B cell (primary cell): ENCODE measurements around the gene MDGA2. TPM values are rescaled to one million over a fixed set of nuclear protein-coding genes. Genes with fewer than 3 reads are reported as not detected.

Experiments
- ATAC-seq: fragments of 200-7000 bp; cut with Tn5 transposase; one replicate; pipeline ENCODE4 v1.10.0; 2021; ENCODE audit warnings: low read depth, mild to moderate bottlenecking, moderate number of reproducible peaks, moderate library complexity
- CTCF ChIA-PET: fragments of 350-600 bp; sonication (Branson Sonifier 250); formaldehyde crosslinking; loops from one replicate; lab custom pipeline; 2021; ENCODE audit warnings: antibody characterized with exemption, inconsistent platforms; lab: Charles Lee
- POLR2A ChIA-PET: fragments of 350-600 bp; sonication (Branson Sonifier 250); formaldehyde crosslinking; loops from one replicate; lab custom pipeline; 2021; ENCODE audit warnings: antibody characterized with exemption; lab: Charles Lee
- DNase-seq: peaks from one replicate; pipeline ENCODE4 v3.0.0; 2013
- H2AFZ ChIP-seq: 2 replicates; pipeline ENCODE4 v1.6.1; 2012; ENCODE audit warnings: mild to moderate bottlenecking, low read depth, low read length; ENCODE audit not compliant: insufficient read depth, poor library complexity, severe bottlenecking
- H3K27ac ChIP-seq, 2 donors: 1 replicate in 1 of 2; 2 replicates in 1 of 2; pipeline ENCODE4 v1.5.1; 2012 to 2013; ENCODE audit warnings: low read length in 2 of 2, mild to moderate bottlenecking in 2 of 2, moderate library complexity in 1 of 2
- H3K27me3 ChIP-seq, 4 experiments: fragments of 200-600 bp in 1 of 4; sonication (generic) in 1 of 4; replicated peaks in 1 of 4; 1 replicate in 2 of 4; 2 replicates in 2 of 4; pipeline versions ENCODE4 v1.6.1 to v1.7.0; 2013 to 2016; ENCODE audit warnings: low read length in 3 of 4, mild to moderate bottlenecking in 2 of 4, mixed read lengths in 1 of 4, moderate library complexity in 1 of 4; ENCODE audit not compliant: insufficient read depth in 4 of 4, control insufficient read depth in 3 of 4; ENCODE audit errors: control extremely low read depth in 1 of 4
- H3K36me3 ChIP-seq, 2 experiments: replicated peaks in 1 of 2; 1 replicate in 1 of 2; 2 replicates in 1 of 2; pipeline versions ENCODE4 v1.6.1 to v1.7.1; 2013; ENCODE audit warnings: low read length in 1 of 2; ENCODE audit not compliant: insufficient read depth in 2 of 2, control insufficient read depth in 1 of 2; ENCODE audit errors: control extremely low read depth in 1 of 2, extremely low read depth in 1 of 2
- H3K4me1 ChIP-seq, 2 donors: fragments of 200-600 bp in 1 of 2; sonication (generic) in 1 of 2; 1 replicate in 1 of 2; 2 replicates in 1 of 2; pipeline versions ENCODE4 v1.5.1 to v1.6.1; 2013 to 2017; ENCODE audit warnings: low read length in 2 of 2; ENCODE audit not compliant: control insufficient read depth in 2 of 2, insufficient read depth in 2 of 2
- H3K4me2 ChIP-seq: replicated peaks from 2 replicates; pipeline ENCODE3; 2012; ENCODE audit warnings: mild to moderate bottlenecking, low read depth, low read length; ENCODE audit not compliant: poor library complexity, severe bottlenecking
- H3K4me3 ChIP-seq, 5 experiments: fragments of 200-600 bp in 1 of 5; sonication (generic) in 1 of 5; 1 replicate in 3 of 5; 2 replicates in 2 of 5; pipeline versions ENCODE4 v1.5.1 to v1.7.0; 2011 to 2016; ENCODE audit warnings: low read length in 4 of 5, mild to moderate bottlenecking in 4 of 5, low read depth in 2 of 5, control low read depth in 1 of 5, moderate library complexity in 1 of 5; ENCODE audit not compliant: insufficient read depth in 1 of 5; ENCODE audit errors: control extremely low read depth in 1 of 5, extremely low read depth in 1 of 5
- H3K79me2 ChIP-seq: fragments of 200-600 bp; sonication (generic); one replicate; pipeline ENCODE4 v1.6.0; 2016; ENCODE audit warnings: low read length; ENCODE audit not compliant: control insufficient read depth, insufficient read depth
- H3K9ac ChIP-seq: fragments of 200-600 bp; sonication (generic); 2 replicates; pipeline ENCODE4 v1.6.1; 2017; ENCODE audit warnings: mild to moderate bottlenecking, low read length, moderate library complexity
- H3K9me3 ChIP-seq, 3 donors: one replicate each; pipeline versions ENCODE4 v1.6.1 to v1.7.1; 2013; ENCODE audit warnings: low read length in 2 of 3; ENCODE audit not compliant: control insufficient read depth in 2 of 3, insufficient read depth in 1 of 3; ENCODE audit errors: control extremely low read depth in 1 of 3
- H4K20me1 ChIP-seq: 2 replicates; pipeline ENCODE4 v1.6.0; 2012; ENCODE audit warnings: mild to moderate bottlenecking, low read length; ENCODE audit not compliant: insufficient read depth, control insufficient read depth, poor library complexity, severe bottlenecking
- H3K27ac Mint-ChIP-seq: one replicate; pipeline ENCODE4 v1.8.0; 2021; ENCODE audit warnings: mixed read lengths
- H3K27me3 Mint-ChIP-seq: one replicate; pipeline ENCODE4 v1.8.0; 2021; ENCODE audit warnings: mixed read lengths
- H3K4me1 Mint-ChIP-seq: one replicate; pipeline ENCODE4 v1.8.0; 2021; ENCODE audit warnings: mixed read lengths
- H3K4me3 Mint-ChIP-seq: one replicate; pipeline ENCODE4 v1.8.0; 2021; ENCODE audit warnings: mixed read lengths
- H3K9me3 Mint-ChIP-seq: one replicate; pipeline ENCODE4 v1.8.0; 2022; ENCODE audit warnings: mixed read lengths; ENCODE audit not compliant: insufficient read depth
- CTCF ChIP-seq: fragments of 200-600 bp; IDR thresholded peaks from one replicate; pipeline ENCODE4 v1.8.0; 2022; ENCODE audit warnings: antibody characterized with exemption, mild to moderate bottlenecking
- EZH2 ChIP-seq: IDR thresholded peaks from 2 replicates; pipeline ENCODE4 v1.6.1; 2012; ENCODE audit warnings: borderline replicate concordance, low read depth, mild to moderate bottlenecking, moderate library complexity, low read length; ENCODE audit not compliant: insufficient read depth, poor library complexity, severe bottlenecking
- WGBS: methylation state at CpG from one replicate; pipeline ENCODE4 v1.1.5; 2013; ENCODE audit warnings: missing lambda C conversion rate; ENCODE audit not compliant: insufficient coverage; 5-methylcytosine and 5-hydroxymethylcytosine counted together
- intact Hi-C: fragments of 100-400 bp; cut with micrococcal nuclease; formaldehyde crosslinking; loops from one replicate; pipeline ENCODE4 v1.10.0; 2022
- polyA plus RNA-seq: library from polyadenylated mRNA; depleted of rRNA; stranded (reverse); fragments of >200 nt; gene quantifications from 2 replicates; pipeline ENCODE4 v1.2.3, GENCODE V29; 2012
- total RNA-seq, 2 donors: library from RNA; stranded (reverse); fragments of 120-200 nt in 1 of 2; gene quantifications; 1 replicate in 1 of 2; 2 replicates in 1 of 2; pipeline versions ENCODE4 v1.2.3 to v1.2.4, GENCODE V29; 2013 to 2022

The MDGA2 gene
- total and polyA plus RNA-seq, 2 donors (not counting 1 experiment from before 2014, with no cell fraction given) = not detected

DNA sequence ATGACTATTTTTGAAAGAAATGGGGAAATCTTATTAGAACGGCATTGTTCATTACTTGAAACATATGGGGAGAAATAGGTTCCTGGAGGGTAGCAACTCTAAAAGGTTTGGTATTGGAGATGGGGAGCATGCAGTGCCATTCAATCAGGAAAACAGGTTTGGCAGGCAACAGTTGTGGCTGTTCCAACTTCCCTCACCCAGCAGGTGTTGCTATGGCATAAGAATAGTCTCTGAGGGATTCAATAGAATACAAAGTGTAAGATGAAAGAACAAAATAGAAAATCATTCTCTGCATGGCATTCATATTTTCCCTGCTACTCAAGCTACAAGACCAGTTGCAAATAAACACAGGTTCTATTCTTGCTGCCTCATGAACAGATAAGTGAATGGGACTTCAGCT, 630.6 kb downstream of the MDGA2 start:
- no peak for TF ChIP-seq EZH2
- TF ChIP-seq CTCF = no peak
- ATAC-seq = no peak
- no peak overlapping the region for H3K27ac Mint-ChIP-seq

GRCh38 chr14:47040550-47040949, 634.9 kb downstream of the MDGA2 start:
- no CpG with 5 or more reads among the region's 1 CpG for WGBS
- H3K27me3 Mint-ChIP-seq = no peaks in the 10 kb centered on the region
- Histone ChIP-seq H3K4me3 (no peak overlapping the region), H3K27ac (no peak overlapping the region), H3K4me1 (no peaks in the 10 kb centered on the region), H3K79me2 (no peaks in the 10 kb centered on the region), H3K4me2 (no peak overlapping the region), H4K20me1 (no peaks in the 10 kb centered on the region), H3K9me3 (no peaks in the 10 kb centered on the region), H3K27me3 (no peaks in the 10 kb centered on the region), H2AFZ (no peak overlapping the region), H3K36me3 (no peaks in the 10 kb centered on the region), H3K9ac (no peak overlapping the region)
- H3K4me1 Mint-ChIP-seq = no peaks in the 10 kb centered on the region
- no peak overlapping the region for H3K4me3 Mint-ChIP-seq
- H3K27ac Mint-ChIP-seq = no peak overlapping the region
- intact Hi-C loops = no loop called here
- TF ChIP-seq EZH2 (no peak), CTCF (no peak)
- DNase-seq (no peak), ATAC-seq (no peak)
- ChIA-PET CTCF (no interaction called here), POLR2A (no interaction called here)
- no peaks in the 10 kb centered on the region for H3K9me3 Mint-ChIP-seq

More for the DNA sequence above, 630.6 kb downstream of the MDGA2 start:
- no peaks in the 10 kb centered on the region for H3K4me1 Mint-ChIP-seq
- H3K4me1 ChIP-seq = no peaks in the 10 kb centered on the region
- no peaks in the 10 kb centered on the region for H3K9me3 ChIP-seq
- H3K27ac ChIP-seq = no peak overlapping the region
- intact Hi-C loops = no loop called here
- POLR2A ChIA-PET = no interaction called here
- no peak overlapping the region for H3K4me2 ChIP-seq
- no peaks in the 10 kb centered on the region for H3K36me3 ChIP-seq
- no peaks in the 10 kb centered on the region for H3K79me2 ChIP-seq
- no CpG with 5 or more reads among the region's 1 CpG for WGBS
- no peaks in the 10 kb centered on the region for H3K27me3 Mint-ChIP-seq
- CTCF ChIA-PET = no interaction called here
- DNase-seq = no peak
- H3K4me3 ChIP-seq = no peak overlapping the region
- no peak overlapping the region for H3K9ac ChIP-seq
- no peaks in the 10 kb centered on the region for H3K9me3 Mint-ChIP-seq
- no peaks in the 10 kb centered on the region for H4K20me1 ChIP-seq
- H3K27me3 ChIP-seq = no peaks in the 10 kb centered on the region
- H2AFZ ChIP-seq = no peak overlapping the region
- no peak overlapping the region for H3K4me3 Mint-ChIP-seq
